GM19193 (cell line): ENCODE measurements around the gene INTS11.

Source experiments
- POLR2A ChIP-seq: IDR thresholded peaks from 4 replicates; pipeline ENCODE4 v1.6.1; 2011; ENCODE audit not compliant: insufficient read depth, insufficient read length; ENCODE audit errors: extremely low read depth

INTS11 gene

GRCh38 chr1:1318777-1319645 is 5.4 kb downstream of the INTS11 start:
- TF ChIP-seq POLR2A: no peak

- TF ChIP-seq POLR2A: no peak
These were observed 6.3 kb downstream of the INTS11 start for GRCh38 chr1:1318131-1318652.

GRCh38 chr1:1317420-1317819 is 7.0 kb downstream of the INTS11 start:
- no peak for TF ChIP-seq POLR2A

- no peak for TF ChIP-seq POLR2A
These were observed 9.0 kb downstream of the INTS11 start for GRCh38 chr1:1315435-1315954.

- TF ChIP-seq POLR2A: no peak
These were observed 9.7 kb downstream of the INTS11 start for GRCh38 chr1:1314678-1315335.

DNA sequence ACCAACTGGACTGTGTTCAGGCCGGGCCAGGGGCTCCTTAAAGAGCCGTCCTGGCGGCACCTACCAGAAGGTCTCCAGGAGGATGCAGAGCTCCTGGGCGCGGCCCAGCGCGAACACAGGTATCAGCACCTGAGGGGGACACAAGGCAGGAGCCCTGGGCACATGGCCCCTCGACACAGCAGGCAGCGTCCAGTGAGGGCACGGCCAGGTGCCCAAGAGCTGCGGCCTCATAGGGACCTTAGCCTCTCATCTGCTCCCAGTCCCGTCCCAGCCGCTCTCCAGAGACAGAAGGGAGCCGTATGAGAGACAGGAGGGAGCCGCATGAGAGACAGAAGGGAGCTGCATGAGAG is 10.2 kb downstream of the INTS11 start:
- no peak for TF ChIP-seq POLR2A

DNA sequence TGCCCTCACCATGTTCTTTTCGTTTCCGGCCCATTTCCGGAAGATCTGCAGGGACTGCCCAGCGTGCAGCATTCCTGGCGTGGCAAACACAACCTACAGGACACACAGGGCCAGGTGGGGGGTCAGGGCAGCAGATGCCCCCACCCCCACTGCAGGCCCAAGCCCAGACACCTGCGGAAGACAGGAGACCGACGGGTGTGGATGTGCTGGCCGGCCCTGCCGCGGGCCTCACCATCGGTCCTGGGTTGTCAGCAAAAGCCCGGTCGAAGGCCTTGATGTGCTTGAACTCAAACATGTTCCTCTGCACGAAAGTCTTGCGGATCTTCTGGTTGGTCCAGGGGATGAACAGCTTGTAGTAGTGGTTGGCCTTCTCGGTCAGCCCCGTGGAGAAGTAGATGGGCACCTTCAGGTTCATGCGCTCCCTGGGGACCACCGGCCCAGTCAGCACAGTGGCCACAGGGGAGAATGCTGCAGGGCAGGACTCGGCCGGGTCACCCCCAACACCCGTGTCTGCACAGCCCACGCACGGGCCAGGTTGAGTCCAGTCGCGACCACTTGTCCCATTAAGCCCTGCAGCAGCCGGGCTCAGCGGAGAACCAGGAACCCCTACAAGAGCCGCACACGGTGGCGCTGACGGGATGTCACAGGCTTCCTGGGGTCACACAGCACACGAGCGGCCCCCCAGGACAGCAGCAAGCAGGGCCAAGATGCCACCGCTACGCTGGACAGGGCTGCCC is 10.8 kb downstream of the INTS11 start:
- TF ChIP-seq POLR2A: no peak

DNA sequence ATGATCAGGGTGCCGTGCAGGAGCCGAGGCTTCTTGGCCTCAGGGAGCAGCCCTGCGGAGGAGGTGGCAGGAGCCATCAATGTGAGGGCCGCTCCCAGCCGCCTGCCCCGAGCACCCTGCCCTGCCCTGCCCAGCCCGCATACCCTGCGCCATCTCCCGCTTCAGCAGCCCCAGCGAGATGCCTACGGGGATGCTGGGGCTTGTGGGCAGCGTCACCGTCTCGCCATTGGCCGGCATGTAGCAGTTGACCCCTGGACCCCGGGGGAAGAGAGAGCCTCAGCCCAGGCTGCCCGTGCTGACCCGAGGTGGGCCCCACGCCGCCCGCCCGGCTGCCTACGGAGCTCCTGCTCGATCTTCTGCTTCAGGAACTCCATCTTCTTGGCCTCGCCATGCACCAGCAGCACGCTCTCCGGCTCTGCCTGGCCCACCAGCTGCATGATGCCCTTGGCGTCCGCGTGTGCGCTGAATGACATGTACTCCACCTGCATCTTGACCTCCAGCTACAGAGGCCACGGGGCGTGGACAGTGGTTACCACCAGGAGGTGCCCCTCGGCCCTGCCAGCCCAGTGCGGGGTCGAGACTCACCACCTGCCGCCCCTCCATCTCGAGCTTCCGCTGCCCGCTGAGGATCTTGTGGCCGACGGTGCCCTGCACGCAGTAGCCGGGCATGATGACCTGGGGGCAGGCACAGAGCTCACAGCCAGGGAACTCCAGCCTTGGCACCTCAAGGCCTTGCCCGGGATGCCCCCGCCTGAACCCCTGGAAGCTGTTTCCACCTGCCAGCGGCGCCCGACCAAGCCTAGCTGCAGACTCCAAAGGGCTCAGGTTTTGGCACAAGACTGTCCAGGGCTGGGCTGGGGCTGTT is 11.8 kb downstream of the INTS11 start:
- TF ChIP-seq POLR2A: peak; percentile 19

GRCh38 chr1:1311107-1312104 is 13.1 kb downstream of the INTS11 start:
- TF ChIP-seq POLR2A: no peak

DNA sequence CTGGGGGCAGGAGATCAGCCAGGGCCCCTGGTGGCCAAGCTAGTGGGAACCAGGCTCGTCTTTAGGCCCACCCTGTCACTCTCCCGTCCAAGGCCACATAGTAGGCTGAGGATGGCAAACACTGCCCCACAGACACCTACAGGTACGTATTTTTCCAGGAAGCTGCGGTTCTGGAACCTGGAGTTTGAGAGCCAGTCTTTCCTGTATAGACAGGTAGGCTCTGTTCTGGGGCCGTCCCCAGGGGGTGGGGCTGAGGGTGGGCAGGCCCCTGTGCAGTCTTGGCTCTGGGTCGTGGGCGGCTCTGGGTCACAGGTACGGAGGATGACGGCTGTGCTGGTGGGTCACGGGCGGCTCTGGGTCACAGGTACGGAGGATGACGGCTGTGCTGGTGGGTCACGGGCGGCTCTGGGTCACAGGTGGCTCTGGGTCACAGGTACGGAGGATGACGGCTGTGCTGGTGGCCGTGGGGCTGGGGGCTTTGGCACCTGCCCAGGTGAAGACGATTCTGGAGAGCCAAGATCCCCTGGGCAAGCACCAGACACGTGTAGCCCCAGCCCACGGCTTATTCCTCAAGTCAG is 13.9 kb downstream of the INTS11 start:
- TF ChIP-seq POLR2A: peak; percentile 14

DNA sequence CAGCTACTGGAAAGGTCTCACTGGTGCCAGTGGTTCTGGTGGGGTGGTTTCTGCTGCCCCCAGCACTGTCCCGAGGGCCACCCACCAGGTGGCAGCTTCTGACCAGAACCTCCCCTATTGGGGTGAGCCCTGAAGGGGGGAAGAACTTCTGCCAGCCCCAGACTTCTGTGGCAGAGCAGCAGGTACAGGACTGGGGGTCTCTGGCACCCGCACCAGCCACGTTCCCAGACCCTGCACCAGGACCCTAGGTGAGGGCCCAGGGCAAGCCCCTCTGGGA is 14.4 kb downstream of the INTS11 start:
- TF ChIP-seq POLR2A: no peak

- no peak for TF ChIP-seq POLR2A
These were observed 15.0 kb downstream of the INTS11 start for GRCh38 chr1:1309251-1310108.
